Stimulated activated CD4-positive, alpha-beta T cell treated with anti-CD3 and anti-CD28 coated beads, TNF-alpha, amount 100 ng/mL, for 1 hour (primary cell): ENCODE results near the gene SDCCAG8.
A peak's percentile ranks its signal among the peaks of the same experiment; 100 is the strongest.

Experiments
- DNase-seq, 3 donors: peaks; one replicate each; pipeline ENCODE4 v3.0.0-alpha.2; 2020; ENCODE audit warnings: low read depth in 3 of 3, low spot score in 1 of 3

The SDCCAG8 gene

GRCh38 chr1:243254233-243254926 is 1.5 kb upstream of the SDCCAG8 start:
- peak in 2 of 3 donors; percentile 3 to 41 for DNase-seq

- DNase-seq, result peak; percentile 57 to 78 (median 68)
Observed at GRCh38 chr1:243254927-243255790, 682 bp upstream of the SDCCAG8 start, which contains the start of gene CEP170. CEP170 (minus strand) TSS chr1:243255281; CDS start chr1:243225280, 30,001 bp downstream.

- no peak for DNase-seq
Observed at GRCh38 chr1:243256590-243256989, 749 bp downstream of the SDCCAG8 start.

GRCh38 chr1:243257189-243257588 is 1.3 kb downstream of the SDCCAG8 start:
- no peak for DNase-seq

GRCh38 chr1:243258731-243259130 is 2.9 kb downstream of the SDCCAG8 start:
- no peak for DNase-seq

- DNase-seq, result no peak
Observed at GRCh38 chr1:243260221-243260880, 4.5 kb downstream of the SDCCAG8 start.

GRCh38 chr1:243261390-243261789 is 5.5 kb downstream of the SDCCAG8 start:
- DNase-seq, result no peak

- DNase-seq, result no peak
Observed at GRCh38 chr1:243264717-243265116, 8.9 kb downstream of the SDCCAG8 start.

- no peak for DNase-seq
Observed at GRCh38 chr1:243266231-243266630, 10.4 kb downstream of the SDCCAG8 start.

- DNase-seq, result no peak
Observed at GRCh38 chr1:243267471-243267880, 11.6 kb downstream of the SDCCAG8 start.

- DNase-seq, result no peak
Observed at GRCh38 chr1:243267914-243268653, 12.2 kb downstream of the SDCCAG8 start.

GRCh38 chr1:243268751-243269460 is 13.1 kb downstream of the SDCCAG8 start:
- no peak for DNase-seq

- DNase-seq, result no peak
Observed at GRCh38 chr1:243269461-243269801, 13.6 kb downstream of the SDCCAG8 start.

GRCh38 chr1:243270097-243270864 is 14.4 kb downstream of the SDCCAG8 start:
- no peak for DNase-seq

- no peak for DNase-seq
Observed at GRCh38 chr1:243271996-243272395, 16.2 kb downstream of the SDCCAG8 start.

GRCh38 chr1:243272401-243272800 is 16.6 kb downstream of the SDCCAG8 start:
- no peak for DNase-seq

- no peak for DNase-seq
Observed at GRCh38 chr1:243273506-243273905, 17.7 kb downstream of the SDCCAG8 start.

GRCh38 chr1:243273945-243274344 is 18.1 kb downstream of the SDCCAG8 start:
- DNase-seq, result no peak

GRCh38 chr1:243275316-243275715 is 19.5 kb downstream of the SDCCAG8 start:
- DNase-seq, result no peak
